Gastroesophageal sphincter (tissue), 3 donors: ENCODE measurements around the gene GAREM1.

ENCODE experiments used
- EP300 ChIP-seq: sonication (generic); formaldehyde crosslinking; IDR thresholded peaks from one replicate; pipeline ENCODE4 v1.6.1; 2017; ENCODE audit warnings: antibody characterized with exemption, mild to moderate bottlenecking
- POLR2A ChIP-seq, 2 donors: fragments of 450-650 bp; IDR thresholded peaks; one replicate each; pipeline ENCODE4 v1.6.1; 2017; ENCODE audit warnings: antibody characterized with exemption in 2 of 2, mild to moderate bottlenecking in 2 of 2, moderate library complexity in 1 of 2
- POLR2AphosphoS5 ChIP-seq: sonication (generic); formaldehyde crosslinking; IDR thresholded peaks from one replicate; pipeline ENCODE4 v1.6.1; 2017; ENCODE audit warnings: antibody characterized with exemption
- TF ChIP-seq, protein P1 (sequence below), 4 experiments: fragments of 200-600 bp in 2 of 4; fragments of 450-650 bp in 2 of 4; sonication (generic) in 1 of 4; IDR thresholded peaks; one replicate each; pipeline ENCODE4 v1.5.1; 2017 to 2019; ENCODE audit warnings: antibody characterized with exemption in 4 of 4, mild to moderate bottlenecking in 2 of 4, moderate library complexity in 2 of 4

DNA sequence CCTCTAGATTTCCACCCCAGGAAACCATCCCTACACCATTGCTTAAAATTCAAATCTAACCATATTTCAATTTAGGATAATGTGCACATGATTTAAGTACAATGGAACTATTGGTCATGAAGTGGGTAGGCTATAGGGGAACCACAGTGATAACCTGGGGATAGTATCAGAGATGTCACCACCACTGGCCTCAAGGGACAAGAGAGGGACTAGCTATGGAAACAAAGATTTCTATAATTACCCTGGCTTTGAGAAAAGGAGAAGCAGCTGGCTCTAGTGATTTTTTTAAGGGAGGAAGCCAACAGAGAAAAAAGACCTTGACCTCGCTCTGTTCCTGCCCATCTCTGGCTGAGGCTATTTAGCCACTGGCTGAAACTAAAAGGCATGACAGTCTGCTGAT lies 148.9 kb downstream of the GAREM1 start:
- TF ChIP-seq, protein P1, sequence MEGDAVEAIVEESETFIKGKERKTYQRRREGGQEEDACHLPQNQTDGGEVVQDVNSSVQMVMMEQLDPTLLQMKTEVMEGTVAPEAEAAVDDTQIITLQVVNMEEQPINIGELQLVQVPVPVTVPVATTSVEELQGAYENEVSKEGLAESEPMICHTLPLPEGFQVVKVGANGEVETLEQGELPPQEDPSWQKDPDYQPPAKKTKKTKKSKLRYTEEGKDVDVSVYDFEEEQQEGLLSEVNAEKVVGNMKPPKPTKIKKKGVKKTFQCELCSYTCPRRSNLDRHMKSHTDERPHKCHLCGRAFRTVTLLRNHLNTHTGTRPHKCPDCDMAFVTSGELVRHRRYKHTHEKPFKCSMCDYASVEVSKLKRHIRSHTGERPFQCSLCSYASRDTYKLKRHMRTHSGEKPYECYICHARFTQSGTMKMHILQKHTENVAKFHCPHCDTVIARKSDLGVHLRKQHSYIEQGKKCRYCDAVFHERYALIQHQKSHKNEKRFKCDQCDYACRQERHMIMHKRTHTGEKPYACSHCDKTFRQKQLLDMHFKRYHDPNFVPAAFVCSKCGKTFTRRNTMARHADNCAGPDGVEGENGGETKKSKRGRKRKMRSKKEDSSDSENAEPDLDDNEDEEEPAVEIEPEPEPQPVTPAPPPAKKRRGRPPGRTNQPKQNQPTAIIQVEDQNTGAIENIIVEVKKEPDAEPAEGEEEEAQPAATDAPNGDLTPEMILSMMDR (IDR thresholded peaks at IDR 0.05) = no peak
- TF ChIP-seq POLR2AphosphoS5 (no peak), POLR2A (IDR thresholded peaks at IDR 0.05) (no peak), EP300 (no peak)
